B cell (primary cell): Measurements from ENCODE around the gene GLIS2. TPM values are rescaled to one million over a fixed set of nuclear protein-coding genes. Genes with fewer than 3 reads are reported as not detected.

ENCODE experiments used
- ATAC-seq: fragments of 200-7000 bp; cut with Tn5 transposase; one replicate; pipeline ENCODE4 v1.10.0; 2021; ENCODE audit warnings: low read depth, mild to moderate bottlenecking, moderate number of reproducible peaks, moderate library complexity
- CTCF ChIA-PET: fragments of 350-600 bp; sonication (Branson Sonifier 250); formaldehyde crosslinking; loops from one replicate; lab custom pipeline; 2021; ENCODE audit warnings: antibody characterized with exemption, inconsistent platforms; lab: Charles Lee
- POLR2A ChIA-PET: fragments of 350-600 bp; sonication (Branson Sonifier 250); formaldehyde crosslinking; loops from one replicate; lab custom pipeline; 2021; ENCODE audit warnings: antibody characterized with exemption; lab: Charles Lee
- DNase-seq: peaks from one replicate; pipeline ENCODE4 v3.0.0; 2013
- H2AFZ ChIP-seq: 2 replicates; pipeline ENCODE4 v1.6.1; 2012; ENCODE audit warnings: mild to moderate bottlenecking, low read depth, low read length; ENCODE audit not compliant: insufficient read depth, poor library complexity, severe bottlenecking
- H3K27ac ChIP-seq, 2 donors: 1 replicate in 1 of 2; 2 replicates in 1 of 2; pipeline ENCODE4 v1.5.1; 2012 to 2013; ENCODE audit warnings: low read length in 2 of 2, mild to moderate bottlenecking in 2 of 2, moderate library complexity in 1 of 2
- H3K27me3 ChIP-seq, 4 experiments: fragments of 200-600 bp in 1 of 4; sonication (generic) in 1 of 4; replicated peaks in 1 of 4; 1 replicate in 2 of 4; 2 replicates in 2 of 4; pipeline versions ENCODE4 v1.6.1 to v1.7.0; 2013 to 2016; ENCODE audit warnings: low read length in 3 of 4, mild to moderate bottlenecking in 2 of 4, mixed read lengths in 1 of 4, moderate library complexity in 1 of 4; ENCODE audit not compliant: insufficient read depth in 4 of 4, control insufficient read depth in 3 of 4; ENCODE audit errors: control extremely low read depth in 1 of 4
- H3K36me3 ChIP-seq, 2 experiments: replicated peaks in 1 of 2; 1 replicate in 1 of 2; 2 replicates in 1 of 2; pipeline versions ENCODE4 v1.6.1 to v1.7.1; 2013; ENCODE audit warnings: low read length in 1 of 2; ENCODE audit not compliant: insufficient read depth in 2 of 2, control insufficient read depth in 1 of 2; ENCODE audit errors: control extremely low read depth in 1 of 2, extremely low read depth in 1 of 2
- H3K4me1 ChIP-seq, 2 donors: fragments of 200-600 bp in 1 of 2; sonication (generic) in 1 of 2; 1 replicate in 1 of 2; 2 replicates in 1 of 2; pipeline versions ENCODE4 v1.5.1 to v1.6.1; 2013 to 2017; ENCODE audit warnings: low read length in 2 of 2; ENCODE audit not compliant: control insufficient read depth in 2 of 2, insufficient read depth in 2 of 2
- H3K4me2 ChIP-seq: replicated peaks from 2 replicates; pipeline ENCODE3; 2012; ENCODE audit warnings: mild to moderate bottlenecking, low read depth, low read length; ENCODE audit not compliant: poor library complexity, severe bottlenecking
- H3K4me3 ChIP-seq, 5 experiments: fragments of 200-600 bp in 1 of 5; sonication (generic) in 1 of 5; 1 replicate in 3 of 5; 2 replicates in 2 of 5; pipeline versions ENCODE4 v1.5.1 to v1.7.0; 2011 to 2016; ENCODE audit warnings: low read length in 4 of 5, mild to moderate bottlenecking in 4 of 5, low read depth in 2 of 5, control low read depth in 1 of 5, moderate library complexity in 1 of 5; ENCODE audit not compliant: insufficient read depth in 1 of 5; ENCODE audit errors: control extremely low read depth in 1 of 5, extremely low read depth in 1 of 5
- H3K79me2 ChIP-seq: fragments of 200-600 bp; sonication (generic); one replicate; pipeline ENCODE4 v1.6.0; 2016; ENCODE audit warnings: low read length; ENCODE audit not compliant: control insufficient read depth, insufficient read depth
- H3K9ac ChIP-seq: fragments of 200-600 bp; sonication (generic); 2 replicates; pipeline ENCODE4 v1.6.1; 2017; ENCODE audit warnings: mild to moderate bottlenecking, low read length, moderate library complexity
- H3K9me3 ChIP-seq, 3 donors: one replicate each; pipeline versions ENCODE4 v1.6.1 to v1.7.1; 2013; ENCODE audit warnings: low read length in 2 of 3; ENCODE audit not compliant: control insufficient read depth in 2 of 3, insufficient read depth in 1 of 3; ENCODE audit errors: control extremely low read depth in 1 of 3
- H4K20me1 ChIP-seq: 2 replicates; pipeline ENCODE4 v1.6.0; 2012; ENCODE audit warnings: mild to moderate bottlenecking, low read length; ENCODE audit not compliant: insufficient read depth, control insufficient read depth, poor library complexity, severe bottlenecking
- H3K27ac Mint-ChIP-seq: one replicate; pipeline ENCODE4 v1.8.0; 2021; ENCODE audit warnings: mixed read lengths
- H3K27me3 Mint-ChIP-seq: one replicate; pipeline ENCODE4 v1.8.0; 2021; ENCODE audit warnings: mixed read lengths
- H3K4me1 Mint-ChIP-seq: one replicate; pipeline ENCODE4 v1.8.0; 2021; ENCODE audit warnings: mixed read lengths
- H3K4me3 Mint-ChIP-seq: one replicate; pipeline ENCODE4 v1.8.0; 2021; ENCODE audit warnings: mixed read lengths
- H3K9me3 Mint-ChIP-seq: one replicate; pipeline ENCODE4 v1.8.0; 2022; ENCODE audit warnings: mixed read lengths; ENCODE audit not compliant: insufficient read depth
- CTCF ChIP-seq: fragments of 200-600 bp; IDR thresholded peaks from one replicate; pipeline ENCODE4 v1.8.0; 2022; ENCODE audit warnings: antibody characterized with exemption, mild to moderate bottlenecking
- EZH2 ChIP-seq: IDR thresholded peaks from 2 replicates; pipeline ENCODE4 v1.6.1; 2012; ENCODE audit warnings: borderline replicate concordance, low read depth, mild to moderate bottlenecking, moderate library complexity, low read length; ENCODE audit not compliant: insufficient read depth, poor library complexity, severe bottlenecking
- WGBS: methylation state at CpG from one replicate; pipeline ENCODE4 v1.1.5; 2013; ENCODE audit warnings: missing lambda C conversion rate; ENCODE audit not compliant: insufficient coverage; 5-methylcytosine and 5-hydroxymethylcytosine counted together
- intact Hi-C: fragments of 100-400 bp; cut with micrococcal nuclease; formaldehyde crosslinking; loops from one replicate; pipeline ENCODE4 v1.10.0; 2022
- polyA plus RNA-seq: library from polyadenylated mRNA; depleted of rRNA; stranded (reverse); fragments of >200 nt; gene quantifications from 2 replicates; pipeline ENCODE4 v1.2.3, GENCODE V29; 2012
- total RNA-seq, 2 donors: library from RNA; stranded (reverse); fragments of 120-200 nt in 1 of 2; gene quantifications; 1 replicate in 1 of 2; 2 replicates in 1 of 2; pipeline versions ENCODE4 v1.2.3 to v1.2.4, GENCODE V29; 2013 to 2022

GLIS2 gene
- total and polyA plus RNA-seq, 2 donors (not counting 1 experiment from before 2014, with no cell fraction given), result not detected

- Mint-ChIP-seq H3K27me3 (peaks cover 10% of the 10 kb centered on the region), H3K4me1 (peaks cover 3% of the 10 kb centered on the region), H3K27ac (no peak overlapping the region), H3K9me3 (no peaks in the 10 kb centered on the region), H3K4me3 (no peak overlapping the region)
- no peak for TF ChIP-seq EZH2
- TF ChIP-seq CTCF, result no peak
- ChIA-PET CTCF (interaction anchor here (0.9 to 7.5 kb wide), 4 partner anchors 17 to 109 kb away, joined by 4 to 152 read pairs (median 6); no protein-coding TSS in a partner anchor), POLR2A (no interaction called here)
- H3K9me3 ChIP-seq, result no peaks in the 10 kb centered on the region
- no peaks in the 10 kb centered on the region for H4K20me1 ChIP-seq
- H3K79me2 ChIP-seq, result no peaks in the 10 kb centered on the region
- DNase-seq, result no peak
- no peak for ATAC-seq
- H3K4me2 ChIP-seq, result no peak overlapping the region
- peaks cover 4 to 5% of the 10 kb centered on the region in 2 donors for H3K4me1 ChIP-seq
- no peak overlapping the region for H3K4me3 ChIP-seq
- no peaks in the 10 kb centered on the region for H3K27me3 ChIP-seq
- WGBS, result 81% methylated on average over 14 of the region's 14 CpGs
- H2AFZ ChIP-seq, result no peak overlapping the region
- H3K36me3 ChIP-seq, result no peaks in the 10 kb centered on the region
- H3K27ac ChIP-seq, result no peak overlapping the region
- H3K9ac ChIP-seq, result no peak overlapping the region
- intact Hi-C loops, result no loop called here
Measured at GRCh38 chr16:4293181-4293716, 22.6 kb upstream of the GLIS2 start.

GRCh38 chr16:4293822-4294457 is 21.9 kb upstream of the GLIS2 start:
- Histone ChIP-seq H3K9ac (no peak overlapping the region), H4K20me1 (no peaks in the 10 kb centered on the region), H3K9me3 (no peaks in the 10 kb centered on the region), H3K27me3 (no peaks in the 10 kb centered on the region), H2AFZ (no peak overlapping the region), H3K79me2 (no peaks in the 10 kb centered on the region), H3K36me3 (no peaks in the 10 kb centered on the region), H3K4me3 (no peak overlapping the region), H3K27ac (no peak overlapping the region), H3K4me2 (no peak overlapping the region), H3K4me1 (no peaks in the 10 kb centered on the region)
- Mint-ChIP-seq H3K9me3 (no peaks in the 10 kb centered on the region), H3K27ac (no peak overlapping the region), H3K4me3 (no peak overlapping the region), H3K4me1 (no peaks in the 10 kb centered on the region), H3K27me3 (peaks cover 10% of the 10 kb centered on the region)
- no peak for TF ChIP-seq CTCF
- no peak for TF ChIP-seq EZH2
- POLR2A ChIA-PET, result no interaction called here
- 40% methylated on average over 17 of the region's 20 CpGs for WGBS
- CTCF ChIA-PET, result interaction anchor here (1.7 to 7.5 kb wide), 3 partner anchors 16 to 109 kb away, joined by 4 to 152 read pairs (median 9); no protein-coding TSS in a partner anchor
- intact Hi-C loops, result no loop called here
- ATAC-seq (no peak), DNase-seq (no peak)
